Fibroblast of lung (primary cell): ENCODE measurements around the gene HSD3B1. TPM values are rescaled to one million over a fixed set of nuclear protein-coding genes. Genes with fewer than 3 reads are reported as not detected.

Experiments used
- DNase-seq, 2 donors: peaks; one replicate each; pipeline versions ENCODE4 v3.0.0 to v3.0.0-alpha.2; 2010; ENCODE audit warnings: low read depth in 2 of 2
- H2AFZ ChIP-seq: 2 replicates; pipeline ENCODE4 v1.5.1; 2012; ENCODE audit warnings: low read length, control low read depth, inconsistent platforms
- H3K27ac ChIP-seq: 2 replicates; pipeline ENCODE4 v1.5.1; 2011; ENCODE audit warnings: low read length, control low read depth; ENCODE audit not compliant: insufficient read depth
- H3K27me3 ChIP-seq: 2 replicates; pipeline ENCODE4 v1.5.1; 2011; ENCODE audit warnings: mild to moderate bottlenecking, low read length; ENCODE audit not compliant: control insufficient read depth, insufficient read depth
- H3K36me3 ChIP-seq: 2 replicates; pipeline ENCODE4 v1.5.1; 2011; ENCODE audit warnings: low read length; ENCODE audit not compliant: control insufficient read depth, insufficient read depth
- H3K4me1 ChIP-seq: 2 replicates; pipeline ENCODE4 v1.5.1; 2011; ENCODE audit warnings: low read length; ENCODE audit not compliant: control insufficient read depth, insufficient read depth; ENCODE audit errors: extremely low read depth
- H3K4me2 ChIP-seq: 2 replicates; pipeline ENCODE4 v1.5.1; 2011; ENCODE audit warnings: low read length, control low read depth; ENCODE audit not compliant: insufficient read depth; ENCODE audit errors: extremely low read depth
- H3K4me3 ChIP-seq, 4 experiments: fragments of 200-600 bp in 1 of 4; sonication (generic) in 1 of 4; replicated peaks in 1 of 4; 2 replicates each; pipeline ENCODE4 v1.5.1; 2011 to 2016; ENCODE audit warnings: low read length in 4 of 4, low read depth in 3 of 4, mild to moderate bottlenecking in 3 of 4, control low read depth in 2 of 4, inconsistent platforms in 1 of 4, mixed read lengths in 1 of 4; ENCODE audit not compliant: insufficient read depth in 1 of 4; ENCODE audit errors: control extremely low read depth in 1 of 4
- H3K79me2 ChIP-seq: 2 replicates; pipeline ENCODE4 v1.5.1; 2012; ENCODE audit warnings: mild to moderate bottlenecking, low read length, inconsistent platforms; ENCODE audit not compliant: control insufficient read depth, insufficient read depth
- H3K9ac ChIP-seq: 2 replicates; pipeline ENCODE4 v1.5.1; 2011; ENCODE audit warnings: mild to moderate bottlenecking, low read length, control low read depth; ENCODE audit not compliant: insufficient read depth
- H3K9me3 ChIP-seq: 2 replicates; pipeline ENCODE4 v1.5.1; 2012; ENCODE audit warnings: low read depth, low read length; ENCODE audit not compliant: control insufficient read depth, insufficient read depth
- H4K20me1 ChIP-seq: 2 replicates; pipeline ENCODE4 v1.5.1; 2011; ENCODE audit warnings: low read length; ENCODE audit not compliant: control insufficient read depth, insufficient read depth; ENCODE audit errors: extremely low read depth
- CTCF ChIP-seq, 2 donors: IDR thresholded peaks in 1 of 2; conservative IDR thresholded peaks in 1 of 2; 1 replicate in 1 of 2; 2 replicates in 1 of 2; pipeline ENCODE4 v1.5.1; 2011 to 2012; ENCODE audit warnings: low read length in 2 of 2, control low read depth in 1 of 2, inconsistent platforms in 1 of 2, low read depth in 1 of 2, mild to moderate bottlenecking in 1 of 2
- EZH2 ChIP-seq: IDR thresholded peaks from 2 replicates; pipeline ENCODE4 v1.5.1; 2012; ENCODE audit warnings: low read length, control low read depth, mild to moderate bottlenecking; ENCODE audit errors: missing control alignments
- polyA minus RNA-seq: library from RNA; depleted of rRNA, polyadenylated mRNA; stranded (reverse); fragments of >200 nt; gene quantifications from 2 replicates; pipeline ENCODE4 v1.2.3, GENCODE V29; 2011; ENCODE audit warnings: low replicate concordance
- polyA plus RNA-seq, 2 donors: library from polyadenylated mRNA; depleted of rRNA in 1 of 2; stranded (reverse) in 1 of 2; unstranded in 1 of 2; fragments of >200 nt; gene quantifications; 2 replicates each; pipeline ENCODE4 v1.2.1, GENCODE V29; 2011 to 2012; ENCODE audit warnings: missing spikeins in 1 of 2
- total RNA-seq: library from RNA; depleted of rRNA; stranded (reverse); fragments of >200 nt; gene quantifications from 2 replicates; pipeline ENCODE4 v1.2.1, GENCODE V29; 2014

Gene HSD3B1
- total RNA-seq = not detected in 2 replicates
- not detected in 2 replicates for polyA plus RNA-seq
- not detected in 2 replicates for polyA plus RNA-seq (2012)
- not detected in 2 replicates for polyA minus RNA-seq

GRCh38 chr1:119506941-119507340 lies at the start of gene HSD3B1:
TSS of gene HSD3B1 (plus strand) at chr1:119507210. CDS start at chr1:119507477, 267 bp downstream.
- H3K27ac ChIP-seq = no peak within 1 kb of the TSS
- H3K36me3 ChIP-seq = no peaks in the 10 kb centered on the region
- H3K79me2 ChIP-seq = no peaks in the 10 kb centered on the region
- H3K4me1 ChIP-seq = no peaks in the 10 kb centered on the region
- H3K4me3 ChIP-seq = no peak within 1 kb of the TSS
- no peaks in the 10 kb centered on the region for H3K27me3 ChIP-seq
- DNase-seq = no peak
- no peak within 1 kb of the TSS for H3K4me2 ChIP-seq
- H3K9me3 ChIP-seq = no peaks in the 10 kb centered on the region
- no peaks in the 10 kb centered on the region for H4K20me1 ChIP-seq
- TF ChIP-seq CTCF (conservative IDR thresholded peaks at IDR 0.05 in 1 of 2, IDR thresholded peaks at IDR 0.05 in 1 of 2; ENCODE audit: low read depth in 1 of 2, low read length in 2 of 2) = no peak
- no peak for TF ChIP-seq EZH2
- H2AFZ ChIP-seq = no peak within 1 kb of the TSS
- no peak within 1 kb of the TSS for H3K9ac ChIP-seq

DNA sequence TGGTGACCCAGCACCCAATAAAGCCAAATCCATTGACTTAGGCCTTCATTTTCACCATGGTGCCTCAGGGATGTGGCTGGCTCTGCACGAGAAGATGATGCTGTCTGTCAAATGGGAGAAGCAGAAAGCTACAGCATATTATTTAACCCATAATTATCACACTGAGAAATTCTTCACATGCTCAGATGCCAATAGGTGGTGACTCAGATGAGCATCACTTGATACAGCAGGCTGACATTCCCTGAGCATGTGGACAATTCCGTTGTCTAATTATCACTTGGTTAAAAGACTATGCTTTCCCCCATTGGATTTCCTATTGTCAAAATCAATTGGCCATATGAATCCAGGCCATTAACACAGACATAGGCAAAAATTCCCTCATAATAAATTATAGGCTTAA lies 44.0 kb upstream of the HSD3B1 start:
- Histone ChIP-seq H2AFZ (no peak overlapping the region), H3K79me2 (no peaks in the 10 kb centered on the region), H3K9me3 (no peaks in the 10 kb centered on the region), H3K4me1 (no peaks in the 10 kb centered on the region), H3K27ac (no peak overlapping the region), H4K20me1 (no peaks in the 10 kb centered on the region), H3K36me3 (no peaks in the 10 kb centered on the region), H3K4me3 (no peak overlapping the region), H3K27me3 (no peaks in the 10 kb centered on the region), H3K4me2 (no peak overlapping the region), H3K9ac (no peak overlapping the region)
- TF ChIP-seq EZH2 = no peak
- TF ChIP-seq CTCF (conservative IDR thresholded peaks at IDR 0.05 in 1 of 2, IDR thresholded peaks at IDR 0.05 in 1 of 2; ENCODE audit: low read depth in 1 of 2, low read length in 2 of 2) = no peak
- DNase-seq = no peak

GRCh38 chr1:119463569-119463968 lies 43.4 kb upstream of the HSD3B1 start:
- H2AFZ ChIP-seq = no peak overlapping the region
- no peak overlapping the region for H3K4me2 ChIP-seq
- DNase-seq = no peak
- H3K4me1 ChIP-seq = no peaks in the 10 kb centered on the region
- H3K9me3 ChIP-seq = no peaks in the 10 kb centered on the region
- H3K27ac ChIP-seq = no peak overlapping the region
- H3K4me3 ChIP-seq = no peak overlapping the region
- TF ChIP-seq EZH2 = no peak
- TF ChIP-seq CTCF (conservative IDR thresholded peaks at IDR 0.05 in 1 of 2, IDR thresholded peaks at IDR 0.05 in 1 of 2; ENCODE audit: low read depth in 1 of 2, low read length in 2 of 2) = no peak
- H4K20me1 ChIP-seq = no peaks in the 10 kb centered on the region
- no peak overlapping the region for H3K9ac ChIP-seq
- no peaks in the 10 kb centered on the region for H3K27me3 ChIP-seq
- no peaks in the 10 kb centered on the region for H3K36me3 ChIP-seq
- H3K79me2 ChIP-seq = no peaks in the 10 kb centered on the region
